MM.1S (cell line): Measurements from ENCODE around the gene TLCD5.

ENCODE experiments used
- CTCF ChIP-seq: fragments of 300-600 bp; sonication (generic); IDR thresholded peaks from 2 replicates; pipeline ENCODE4 v1.5.1; 2016; ENCODE audit warnings: antibody characterized with exemption, low read length, mixed read lengths
- EZH2 ChIP-seq: fragments of 300-600 bp; sonication (generic); optimal IDR thresholded peaks from 2 replicates; pipeline ENCODE3; 2017; ENCODE audit warnings: low read depth, mild to moderate bottlenecking, antibody characterized with exemption, low read length, mixed read lengths
- EZH2phosphoT487 ChIP-seq: fragments of 300-600 bp; sonication (generic); IDR thresholded peaks from 2 replicates; pipeline ENCODE4 v1.6.1; 2018; ENCODE audit warnings: antibody characterized with exemption, low read length

- no peak for TF ChIP-seq CTCF
- no peak for TF ChIP-seq EZH2
- no peak for TF ChIP-seq EZH2phosphoT487
Measured at GRCh38 chr11:120290956-120291355, 34.1 kb upstream of the TLCD5 start.
